Adrenal gland (tissue), 12 donors: ENCODE measurements around the gene SRRM1. TPM values are rescaled to one million over a fixed set of nuclear protein-coding genes. Genes with fewer than 3 reads are reported as not detected.

ENCODE experiments used
- DNase-seq, 7 donors: peaks; one replicate each; pipeline ENCODE4 v3.0.0-alpha.2; 2019 to 2020
- H3K27ac ChIP-seq, 5 donors: fragments of 200-600 bp; sonication (generic) in 4 of 5; 1 replicate in 3 of 5; 2 replicates in 2 of 5; pipeline versions ENCODE4 v1.5.1 to v1.8.0; 2016 to 2020; ENCODE audit warnings: mild to moderate bottlenecking in 1 of 5
- H3K27me3 ChIP-seq: fragments of 200-600 bp; 2 replicates; pipeline ENCODE4 v1.8.0; 2021
- H3K36me3 ChIP-seq, 2 donors: fragments of 200-600 bp; replicated peaks in 1 of 2; 1 replicate in 1 of 2; 2 replicates in 1 of 2; pipeline versions ENCODE4 v1.5.1 to v1.8.0; 2018 to 2022
- H3K4me1 ChIP-seq, 2 donors: fragments of 200-600 bp; replicated peaks in 1 of 2; 1 replicate in 1 of 2; 2 replicates in 1 of 2; pipeline versions ENCODE4 v1.5.1 to v1.8.0; 2018 to 2021
- H3K4me3 ChIP-seq, 4 donors: fragments of 200-600 bp; sonication (generic) in 3 of 4; one replicate each; pipeline ENCODE4 v1.5.1; 2016 to 2018
- H3K9me3 ChIP-seq, 3 donors: fragments of 200-600 bp; sonication (generic) in 1 of 3; replicated peaks in 1 of 3; 1 replicate in 2 of 3; 2 replicates in 1 of 3; pipeline versions ENCODE4 v1.5.1 to v1.8.0; 2016 to 2021
- CTCF ChIP-seq, 6 experiments: fragments of 450-650 bp in 4 of 6; fragments of 200-600 bp in 2 of 6; sonication (generic) in 1 of 6; IDR thresholded peaks; 1 replicate in 5 of 6; 2 replicates in 1 of 6; pipeline versions ENCODE4 v1.5.1 to v1.8.0; 2016 to 2021; ENCODE audit warnings: antibody characterized with exemption in 6 of 6, mild to moderate bottlenecking in 2 of 6, moderate library complexity in 1 of 6
- POLR2A ChIP-seq, 2 donors: fragments of 450-650 bp; IDR thresholded peaks; one replicate each; pipeline ENCODE4 v1.6.1; 2017; ENCODE audit warnings: antibody characterized with exemption in 2 of 2, mild to moderate bottlenecking in 2 of 2, moderate library complexity in 1 of 2
- WGBS, 4 donors: extraction: QIAGEN DNeasy Blood & Tissue Kit in 2 of 4; methylation state at CpG; one replicate each; pipeline versions ENCODE4 v1.1.5 to v1.1.7; 2013 to 2017; 5-methylcytosine and 5-hydroxymethylcytosine counted together
- intact Hi-C, 2 donors: fragments of 100-400 bp; cut with DNase I; formaldehyde crosslinking; loops; one replicate each; pipeline versions ENCODE4 v1.14.1 to v1.15.0; 2022 to 2023
- polyA plus RNA-seq, 3 donors: library from polyadenylated mRNA; stranded (reverse); fragments of 200-250 nt in 2 of 3; fragments of 350-450 nt in 1 of 3; fragmentation: Illumina TruSeq in 1 of 3; extraction: RNeasy Lipid Tissue Mini Kit (QIAGEN cat#74804) in 1 of 3; gene quantifications; one replicate each; pipeline ENCODE4 v1.2.3, GENCODE V29; 2013 to 2014
- total RNA-seq, 9 donors: library from RNA; depleted of rRNA in 4 of 9; stranded (reverse); fragments of >200 nt in 4 of 9; fragments of 120-200 nt in 1 of 9; fragmentation: NEBNext Ultra II Directional in 1 of 9; extraction: Animal tissue kit (Norgen Biotek cat#: 25700) in 1 of 9; gene quantifications; one replicate each; pipeline versions ENCODE4 v1.1.0 to v1.2.4, GENCODE V29; 2013 to 2023
- donor health status: healthy with polysubstance abuse.
- donor health status: Bipolar disorder and iron deficiency.
- donor health status: DM: yes; HTN: yes; CAD: no.
- donor health status: DM: no; HTN: no; CAD: no.
- donor health status: DM: no; HTN: no; CAD: no.
- donor health status: DM: yes; HTN: yes; CAD: no.

The SRRM1 gene
- total and polyA plus RNA-seq, 12 donors, result 30.0 to 121 (median 80.3) TPM

GRCh38 chr1:24606296-24606605, 36.9 kb upstream of the SRRM1 start:
- intact Hi-C loops, result no loop called here
- Histone ChIP-seq H3K36me3 (no peaks in the 10 kb centered on the region), H3K27ac (no peak overlapping the region), H3K9me3 (no peaks in the 10 kb centered on the region), H3K27me3 (peaks cover 4% of the 10 kb centered on the region), H3K4me3 (no peak overlapping the region), H3K4me1 (no peaks in the 10 kb centered on the region)
- TF ChIP-seq CTCF (IDR thresholded peaks at IDR 0.05), result no peak
- TF ChIP-seq POLR2A (IDR thresholded peaks at IDR 0.05), result no peak
- no peak for DNase-seq
- WGBS, 4 donors, result 77 to 88% (median 83%) methylated on average over 3 of the region's 3 CpGs

GRCh38 chr1:24606621-24607020, 36.5 kb upstream of the SRRM1 start:
- intact Hi-C loops, result no loop called here
- no peaks in the 10 kb centered on the region for H3K4me1 ChIP-seq
- H3K9me3 ChIP-seq, result no peaks in the 10 kb centered on the region
- no peak for DNase-seq
- no peaks in the 10 kb centered on the region for H3K36me3 ChIP-seq
- H3K4me3 ChIP-seq, result no peak overlapping the region
- H3K27ac ChIP-seq, result no peak overlapping the region
- no peak for TF ChIP-seq POLR2A (IDR thresholded peaks at IDR 0.05)
- TF ChIP-seq CTCF (IDR thresholded peaks at IDR 0.05), result no peak
- peaks cover 4% of the 10 kb centered on the region for H3K27me3 ChIP-seq
- 65 to 88% (median 83%) methylated on average over 2 of the region's 2 CpGs for WGBS, 4 donors

GRCh38 chr1:24609949-24610517, 33.1 kb upstream of the SRRM1 start:
- H3K36me3 ChIP-seq, result no peaks in the 10 kb centered on the region
- intact Hi-C loops, result no loop called here
- no peak for DNase-seq
- H3K4me3 ChIP-seq, result no peak overlapping the region
- TF ChIP-seq POLR2A (IDR thresholded peaks at IDR 0.05) (no peak), CTCF (IDR thresholded peaks at IDR 0.05) (no peak)
- H3K4me1 ChIP-seq, result no peaks in the 10 kb centered on the region
- 61 to 78% (median 75%) methylated on average over 3 of the region's 3 CpGs for WGBS, 4 donors
- H3K27ac ChIP-seq, result no peak overlapping the region
- H3K27me3 ChIP-seq, result peaks cover 7% of the 10 kb centered on the region
- no peaks in the 10 kb centered on the region for H3K9me3 ChIP-seq

- peaks cover 0 to 7% (median 0%) of the 10 kb centered on the region in 3 donors for H3K9me3 ChIP-seq
- no peaks in the 10 kb centered on the region for H3K36me3 ChIP-seq
- no peak for DNase-seq
- no peak overlapping the region for H3K27ac ChIP-seq
- no peaks in the 10 kb centered on the region for H3K4me1 ChIP-seq
- H3K27me3 ChIP-seq, result no peaks in the 10 kb centered on the region
- 59 to 82% (median 71%) methylated on average over 2 to 5 of the region's 5 CpGs for WGBS, 4 donors
- no peak overlapping the region for H3K4me3 ChIP-seq
- intact Hi-C loops, result no loop called here
- no peak for TF ChIP-seq CTCF (IDR thresholded peaks at IDR 0.05)
- no peak for TF ChIP-seq POLR2A (IDR thresholded peaks at IDR 0.05)
Measured at GRCh38 chr1:24619376-24619775, 23.7 kb upstream of the SRRM1 start.
